ENCODE measurements around the gene TNFRSF11A.

TNFRSF11A gene

DNA sequence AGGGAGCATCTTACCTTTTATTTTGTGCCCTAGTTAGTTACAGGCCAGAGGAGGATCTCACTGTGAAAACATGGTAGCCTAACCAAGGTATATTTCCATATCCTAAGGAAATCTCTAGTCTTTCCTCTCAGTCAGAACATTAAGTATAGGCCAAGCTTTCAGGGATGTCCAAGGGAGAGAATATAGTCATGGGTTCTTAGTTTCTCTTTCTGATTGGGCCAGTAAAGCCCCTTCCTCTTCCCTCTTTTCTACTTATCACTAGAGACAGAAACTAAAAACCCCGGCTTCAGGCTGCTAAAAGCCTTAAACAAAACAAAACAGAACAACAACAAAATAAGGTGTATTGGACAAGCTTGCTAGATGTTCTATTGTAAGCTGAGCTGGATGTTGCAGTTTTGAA, 44.3 kb upstream of the TNFRSF11A start:
- Histone ChIP-seq H2BK12ac (ENCODE audit: low read length) (no peak overlapping the region), H3K4me1 (ENCODE audit: control insufficient read depth in 2 of 2, insufficient read depth in 1 of 2, low read depth in 1 of 2, low read length in 2 of 2) (peaks cover 0 to 4% of the 10 kb centered on the region in 2 donors), H3K9me3 (replicated peaks in 1 of 2; ENCODE audit: control insufficient read depth in 2 of 2, insufficient read depth in 1 of 2, low read depth in 1 of 2, low read length in 2 of 2) (no peaks in the 10 kb centered on the region), H3K9ac (ENCODE audit: low read depth, low read length, poor library complexity) (no peak overlapping the region), H3K27me3 (ENCODE audit: control insufficient read depth in 3 of 3, insufficient read depth in 3 of 3, low read depth in 1 of 3, low read length in 3 of 3) (no peaks in the 10 kb centered on the region), H2BK5ac (ENCODE audit: low read length) (no peak overlapping the region), H3K14ac (ENCODE audit: low read length) (no peak overlapping the region), H2AFZ (ENCODE audit: low read length) (no peak overlapping the region), H3K36me3 (replicated peaks in 1 of 2; ENCODE audit: control insufficient read depth in 2 of 2, insufficient read depth in 2 of 2, low read length in 2 of 2) (peaks cover 3 to 81% of the 10 kb centered on the region in 2 donors), H2BK15ac (ENCODE audit: low read length) (no peak overlapping the region), H3K79me1 (ENCODE audit: low read depth, low read length) (no peaks in the 10 kb centered on the region), H4K8ac (ENCODE audit: low read depth, low read length) (no peak overlapping the region), H3K23ac (ENCODE audit: low read depth, low read length, poor library complexity) (no peak overlapping the region), H3K18ac (ENCODE audit: low read length) (no peak overlapping the region), H3K4ac (ENCODE audit: low read length) (no peak overlapping the region), H4K91ac (ENCODE audit: low read depth, low read length, poor library complexity) (no peak overlapping the region), H3K27ac (replicated peaks; ENCODE audit: low read length) (no peak overlapping the region), H2AK5ac (ENCODE audit: low read depth, low read length) (no peak overlapping the region), H3K4me3 (ENCODE audit: low read length in 2 of 2) (no peak overlapping the region), H3K4me2 (ENCODE audit: insufficient read depth, low read length, poor library complexity, severe bottlenecking) (no peak overlapping the region), H2BK120ac (ENCODE audit: low read depth, low read length) (no peak overlapping the region)
- no CpG with 5 or more reads among the region's 1 CpG for WGBS, 2 donors (ENCODE audit: extremely low coverage in 2 of 2, insufficient read length in 2 of 2, insufficient replicate concordance in 1 of 2)
- DNase-seq (ENCODE audit: low spot score), result no peak

DNA sequence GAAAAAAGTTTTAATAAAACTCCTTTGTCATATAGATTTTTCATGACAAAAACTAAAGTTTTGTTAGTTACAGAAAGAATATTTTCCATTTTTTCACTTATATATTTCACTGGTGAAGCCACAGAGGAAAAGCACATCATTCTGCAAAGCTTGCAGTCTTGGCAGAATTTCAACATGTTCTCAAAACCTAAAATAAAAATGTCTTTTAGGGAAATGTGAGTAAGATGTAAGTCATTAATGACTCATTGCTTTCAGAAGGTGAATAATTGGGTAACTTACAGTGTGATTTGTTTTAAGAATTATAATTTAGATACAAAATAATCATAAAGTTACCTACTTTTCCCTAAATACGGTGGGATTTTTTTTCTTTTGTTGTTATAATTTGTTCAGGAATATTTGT, 43.4 kb upstream of the TNFRSF11A start:
- H3K9me3 ChIP-seq (replicated peaks in 1 of 2; ENCODE audit: control insufficient read depth in 2 of 2, insufficient read depth in 1 of 2, low read depth in 1 of 2, low read length in 2 of 2), result no peaks in the 10 kb centered on the region
- no peak overlapping the region for H2AK5ac ChIP-seq (ENCODE audit: low read depth, low read length)
- H3K4me3 ChIP-seq (ENCODE audit: low read length in 2 of 2), result no peak overlapping the region
- no CpG with 5 or more reads among the region's 1 CpG for WGBS, 2 donors (ENCODE audit: extremely low coverage in 2 of 2, insufficient read length in 2 of 2, insufficient replicate concordance in 1 of 2)
- no peaks in the 10 kb centered on the region for H3K79me1 ChIP-seq (ENCODE audit: low read depth, low read length)
- no peak overlapping the region for H3K18ac ChIP-seq (ENCODE audit: low read length)
- H3K27me3 ChIP-seq (ENCODE audit: control insufficient read depth in 3 of 3, insufficient read depth in 3 of 3, low read depth in 1 of 3, low read length in 3 of 3), result no peaks in the 10 kb centered on the region
- no peak overlapping the region for H3K14ac ChIP-seq (ENCODE audit: low read length)
- H4K8ac ChIP-seq (ENCODE audit: low read depth, low read length), result no peak overlapping the region
- no peak overlapping the region for H2AFZ ChIP-seq (ENCODE audit: low read length)
- no peak overlapping the region for H3K9ac ChIP-seq (ENCODE audit: low read depth, low read length, poor library complexity)
- H3K4ac ChIP-seq (ENCODE audit: low read length), result no peak overlapping the region
- H2BK12ac ChIP-seq (ENCODE audit: low read length), result no peak overlapping the region
- no peak overlapping the region for H3K4me2 ChIP-seq (ENCODE audit: insufficient read depth, low read length, poor library complexity, severe bottlenecking)
- no peak overlapping the region for H2BK15ac ChIP-seq (ENCODE audit: low read length)
- no peak overlapping the region for H4K91ac ChIP-seq (ENCODE audit: low read depth, low read length, poor library complexity)
- H2BK5ac ChIP-seq (ENCODE audit: low read length), result no peak overlapping the region
- no peak overlapping the region for H3K27ac ChIP-seq (replicated peaks; ENCODE audit: low read length)
- peaks cover 3 to 81% of the 10 kb centered on the region in 2 donors for H3K36me3 ChIP-seq (replicated peaks in 1 of 2; ENCODE audit: control insufficient read depth in 2 of 2, insufficient read depth in 2 of 2, low read length in 2 of 2)
- DNase-seq (ENCODE audit: low spot score), result no peak
- no peak overlapping the region for H2BK120ac ChIP-seq (ENCODE audit: low read depth, low read length)
- H3K23ac ChIP-seq (ENCODE audit: low read depth, low read length, poor library complexity), result no peak overlapping the region
- peaks cover 0 to 4% of the 10 kb centered on the region in 2 donors for H3K4me1 ChIP-seq (ENCODE audit: control insufficient read depth in 2 of 2, insufficient read depth in 1 of 2, low read depth in 1 of 2, low read length in 2 of 2)

GRCh38 chr18:62282188-62282629, 42.9 kb upstream of the TNFRSF11A start:
- Histone ChIP-seq H2BK120ac (ENCODE audit: low read depth, low read length) (no peak overlapping the region), H3K23ac (ENCODE audit: low read depth, low read length, poor library complexity) (no peak overlapping the region), H2BK15ac (ENCODE audit: low read length) (no peak overlapping the region), H4K91ac (ENCODE audit: low read depth, low read length, poor library complexity) (no peak overlapping the region), H2BK12ac (ENCODE audit: low read length) (no peak overlapping the region), H3K9me3 (replicated peaks in 1 of 2; ENCODE audit: control insufficient read depth in 2 of 2, insufficient read depth in 1 of 2, low read depth in 1 of 2, low read length in 2 of 2) (no peaks in the 10 kb centered on the region), H3K4me2 (ENCODE audit: insufficient read depth, low read length, poor library complexity, severe bottlenecking) (no peak overlapping the region), H3K18ac (ENCODE audit: low read length) (no peak overlapping the region), H3K14ac (ENCODE audit: low read length) (no peak overlapping the region), H3K4me1 (ENCODE audit: control insufficient read depth in 2 of 2, insufficient read depth in 1 of 2, low read depth in 1 of 2, low read length in 2 of 2) (peaks cover 0 to 4% of the 10 kb centered on the region in 2 donors), H3K4me3 (ENCODE audit: low read length in 2 of 2) (no peak overlapping the region), H2AFZ (ENCODE audit: low read length) (no peak overlapping the region), H3K79me1 (ENCODE audit: low read depth, low read length) (no peaks in the 10 kb centered on the region), H2AK5ac (ENCODE audit: low read depth, low read length) (no peak overlapping the region), H3K9ac (ENCODE audit: low read depth, low read length, poor library complexity) (no peak overlapping the region), H3K27me3 (ENCODE audit: control insufficient read depth in 3 of 3, insufficient read depth in 3 of 3, low read depth in 1 of 3, low read length in 3 of 3) (no peaks in the 10 kb centered on the region), H2BK5ac (ENCODE audit: low read length) (no peak overlapping the region), H3K27ac (replicated peaks; ENCODE audit: low read length) (no peak overlapping the region), H3K36me3 (replicated peaks in 1 of 2; ENCODE audit: control insufficient read depth in 2 of 2, insufficient read depth in 2 of 2, low read length in 2 of 2) (peaks cover 3 to 76% of the 10 kb centered on the region in 2 donors), H4K8ac (ENCODE audit: low read depth, low read length) (no peak overlapping the region), H3K4ac (ENCODE audit: low read length) (no peak overlapping the region)
- no CpG with 5 or more reads among the region's 2 CpGs for WGBS, 2 donors (ENCODE audit: extremely low coverage in 2 of 2, insufficient read length in 2 of 2, insufficient replicate concordance in 1 of 2)
- DNase-seq (ENCODE audit: low spot score), result no peak

- Histone ChIP-seq H3K79me1 (ENCODE audit: low read depth, low read length) (no peaks in the 10 kb centered on the region), H3K4ac (ENCODE audit: low read length) (no peak overlapping the region), H3K4me2 (ENCODE audit: insufficient read depth, low read length, poor library complexity, severe bottlenecking) (no peak overlapping the region), H2BK15ac (ENCODE audit: low read length) (no peak overlapping the region), H2BK5ac (ENCODE audit: low read length) (no peak overlapping the region), H3K36me3 (replicated peaks in 1 of 2; ENCODE audit: control insufficient read depth in 2 of 2, insufficient read depth in 2 of 2, low read length in 2 of 2) (peaks cover 3 to 85% of the 10 kb centered on the region in 2 donors), H2BK120ac (ENCODE audit: low read depth, low read length) (no peak overlapping the region), H4K91ac (ENCODE audit: low read depth, low read length, poor library complexity) (no peak overlapping the region), H3K23ac (ENCODE audit: low read depth, low read length, poor library complexity) (no peak overlapping the region), H2AK5ac (ENCODE audit: low read depth, low read length) (no peak overlapping the region), H3K9me3 (replicated peaks in 1 of 2; ENCODE audit: control insufficient read depth in 2 of 2, insufficient read depth in 1 of 2, low read depth in 1 of 2, low read length in 2 of 2) (no peaks in the 10 kb centered on the region), H3K9ac (ENCODE audit: low read depth, low read length, poor library complexity) (no peak overlapping the region), H3K27ac (replicated peaks; ENCODE audit: low read length) (no peak overlapping the region), H3K4me3 (ENCODE audit: low read length in 2 of 2) (no peak overlapping the region), H3K14ac (ENCODE audit: low read length) (no peak overlapping the region), H4K8ac (ENCODE audit: low read depth, low read length) (no peak overlapping the region), H2BK12ac (ENCODE audit: low read length) (no peak overlapping the region), H3K27me3 (ENCODE audit: control insufficient read depth in 3 of 3, insufficient read depth in 3 of 3, low read depth in 1 of 3, low read length in 3 of 3) (no peaks in the 10 kb centered on the region), H3K18ac (ENCODE audit: low read length) (no peak overlapping the region), H3K4me1 (ENCODE audit: control insufficient read depth in 2 of 2, insufficient read depth in 1 of 2, low read depth in 1 of 2, low read length in 2 of 2) (peaks cover 0 to 1% of the 10 kb centered on the region in 2 donors), H2AFZ (ENCODE audit: low read length) (no peak overlapping the region)
- WGBS, 2 donors (ENCODE audit: extremely low coverage in 2 of 2, insufficient read length in 2 of 2, insufficient replicate concordance in 1 of 2), result no CpG with 5 or more reads among the region's 3 CpGs
- no peak for DNase-seq (ENCODE audit: low spot score)
Observed at GRCh38 chr18:62284637-62285036, 40.5 kb upstream of the TNFRSF11A start.

All from neuronal stem cell (in vitro differentiated cells).